Adrenal gland (tissue), 12 donors: ENCODE results near the gene PDIK1L. TPM values are rescaled to one million over a fixed set of nuclear protein-coding genes. Genes with fewer than 3 reads are reported as not detected.

ENCODE experiments used
- DNase-seq, 7 donors: peaks; one replicate each; pipeline ENCODE4 v3.0.0-alpha.2; 2019 to 2020
- H3K27ac ChIP-seq, 5 donors: fragments of 200-600 bp; sonication (generic) in 4 of 5; 1 replicate in 3 of 5; 2 replicates in 2 of 5; pipeline versions ENCODE4 v1.5.1 to v1.8.0; 2016 to 2020; ENCODE audit warnings: mild to moderate bottlenecking in 1 of 5
- H3K27me3 ChIP-seq: fragments of 200-600 bp; 2 replicates; pipeline ENCODE4 v1.8.0; 2021
- H3K36me3 ChIP-seq, 2 donors: fragments of 200-600 bp; replicated peaks in 1 of 2; 1 replicate in 1 of 2; 2 replicates in 1 of 2; pipeline versions ENCODE4 v1.5.1 to v1.8.0; 2018 to 2022
- H3K4me1 ChIP-seq, 2 donors: fragments of 200-600 bp; replicated peaks in 1 of 2; 1 replicate in 1 of 2; 2 replicates in 1 of 2; pipeline versions ENCODE4 v1.5.1 to v1.8.0; 2018 to 2021
- H3K4me3 ChIP-seq, 4 donors: fragments of 200-600 bp; sonication (generic) in 3 of 4; one replicate each; pipeline ENCODE4 v1.5.1; 2016 to 2018
- H3K9me3 ChIP-seq, 3 donors: fragments of 200-600 bp; sonication (generic) in 1 of 3; replicated peaks in 1 of 3; 1 replicate in 2 of 3; 2 replicates in 1 of 3; pipeline versions ENCODE4 v1.5.1 to v1.8.0; 2016 to 2021
- CTCF ChIP-seq, 6 experiments: fragments of 450-650 bp in 4 of 6; fragments of 200-600 bp in 2 of 6; sonication (generic) in 1 of 6; IDR thresholded peaks; 1 replicate in 5 of 6; 2 replicates in 1 of 6; pipeline versions ENCODE4 v1.5.1 to v1.8.0; 2016 to 2021; ENCODE audit warnings: antibody characterized with exemption in 6 of 6, mild to moderate bottlenecking in 2 of 6, moderate library complexity in 1 of 6
- POLR2A ChIP-seq, 2 donors: fragments of 450-650 bp; IDR thresholded peaks; one replicate each; pipeline ENCODE4 v1.6.1; 2017; ENCODE audit warnings: antibody characterized with exemption in 2 of 2, mild to moderate bottlenecking in 2 of 2, moderate library complexity in 1 of 2
- WGBS, 4 donors: extraction: QIAGEN DNeasy Blood & Tissue Kit in 2 of 4; methylation state at CpG; one replicate each; pipeline versions ENCODE4 v1.1.5 to v1.1.7; 2013 to 2017; 5-methylcytosine and 5-hydroxymethylcytosine counted together
- intact Hi-C, 2 donors: fragments of 100-400 bp; cut with DNase I; formaldehyde crosslinking; loops; one replicate each; pipeline versions ENCODE4 v1.14.1 to v1.15.0; 2022 to 2023
- polyA plus RNA-seq, 3 donors: library from polyadenylated mRNA; stranded (reverse); fragments of 200-250 nt in 2 of 3; fragments of 350-450 nt in 1 of 3; fragmentation: Illumina TruSeq in 1 of 3; extraction: RNeasy Lipid Tissue Mini Kit (QIAGEN cat#74804) in 1 of 3; gene quantifications; one replicate each; pipeline ENCODE4 v1.2.3, GENCODE V29; 2013 to 2014
- total RNA-seq, 9 donors: library from RNA; depleted of rRNA in 4 of 9; stranded (reverse); fragments of >200 nt in 4 of 9; fragments of 120-200 nt in 1 of 9; fragmentation: NEBNext Ultra II Directional in 1 of 9; extraction: Animal tissue kit (Norgen Biotek cat#: 25700) in 1 of 9; gene quantifications; one replicate each; pipeline versions ENCODE4 v1.1.0 to v1.2.4, GENCODE V29; 2013 to 2023
- donor health status: healthy with polysubstance abuse.
- donor health status: Bipolar disorder and iron deficiency.
- donor health status: DM: yes; HTN: yes; CAD: no.
- donor health status: DM: no; HTN: no; CAD: no.
- donor health status: DM: no; HTN: no; CAD: no.
- donor health status: DM: yes; HTN: yes; CAD: no.

The PDIK1L gene
- total and polyA plus RNA-seq, 12 donors: 1.6 to 9.8 (median 7.2) TPM

GRCh38 chr1:26109229-26110164, 2.1 kb upstream of the PDIK1L start:
- H3K4me3 ChIP-seq: no peak overlapping the region
- intact Hi-C loops: no loop called here
- no peak overlapping the region for H3K27ac ChIP-seq

GRCh38 chr1:26110731-26111529, 694 bp upstream of the PDIK1L start:
- no peaks in the 10 kb centered on the region for H3K9me3 ChIP-seq
- no peaks in the 10 kb centered on the region for H3K27me3 ChIP-seq
- intact Hi-C loops: no loop called here
- TF ChIP-seq POLR2A (IDR thresholded peaks at IDR 0.05): peak in 1 of 2 donors; percentile 44
- no peak for TF ChIP-seq CTCF (IDR thresholded peaks at IDR 0.05)
- H3K4me1 ChIP-seq: peaks cover 0 to 21% of the 10 kb centered on the region in 2 donors
- H3K36me3 ChIP-seq: peaks cover 0 to 11% of the 10 kb centered on the region in 2 donors
- H3K27ac ChIP-seq: peak overlapping the region; percentile 54 to 99 (median 94)
- peak; percentile 75 to 83 (median 80) for DNase-seq
- peak overlapping the region; percentile 60 to 92 (median 86) for H3K4me3 ChIP-seq
- WGBS, 4 donors: 0 to 2% (median 1%) methylated on average over 10 to 85 of the region's 85 CpGs

More at GRCh38 chr1:26109229-26110164, 2.1 kb upstream of the PDIK1L start:
- WGBS, 4 donors: 91 to 96% (median 92%) methylated on average over 5 of the region's 5 CpGs
- Histone ChIP-seq H3K27me3 (no peaks in the 10 kb centered on the region), H3K9me3 (no peaks in the 10 kb centered on the region), H3K4me1 (peaks cover 0 to 21% of the 10 kb centered on the region in 2 donors), H3K36me3 (no peaks in the 10 kb centered on the region)
- DNase-seq: no peak
- no peak for TF ChIP-seq POLR2A (IDR thresholded peaks at IDR 0.05)
- no peak for TF ChIP-seq CTCF (IDR thresholded peaks at IDR 0.05)

GRCh38 chr1:26112407-26112775, 767 bp downstream of the PDIK1L start:
- intact Hi-C loops: no loop called here
- Histone ChIP-seq H3K36me3 (peaks cover 0 to 20% of the 10 kb centered on the region in 2 donors), H3K4me3 (peak overlapping the region; percentile 83 to 94 (median 90)), H3K9me3 (no peaks in the 10 kb centered on the region), H3K27me3 (no peaks in the 10 kb centered on the region), H3K27ac (peak overlapping the region; percentile 86 to 99 (median 94)), H3K4me1 (peaks cover 0 to 21% of the 10 kb centered on the region in 2 donors)
- peak in 1 of 7 donors; percentile 28 for DNase-seq
- TF ChIP-seq CTCF (IDR thresholded peaks at IDR 0.05) (no peak), POLR2A (IDR thresholded peaks at IDR 0.05) (no peak)
- WGBS, 4 donors: 2 to 6% (median 3%) methylated on average over 7 to 9 of the region's 9 CpGs
